ENCODE data around the gene CERS6.

Gene CERS6

GRCh38 chr2:168679741-168680310 lies 223.8 kb downstream of the CERS6 start:
- no peak overlapping the region for H3K27ac ChIP-seq
- DNase-seq = no peak
- no peaks in the 10 kb centered on the region for H3K36me3 ChIP-seq
- H3K4me3 ChIP-seq (ENCODE audit: low read depth, low read length) = no peak overlapping the region
- no peaks in the 10 kb centered on the region for H3K27me3 ChIP-seq (ENCODE audit: insufficient read depth, low read depth, severe bottlenecking)
- TF ChIP-seq CTCF (IDR thresholded peaks at IDR 0.05; ENCODE audit: low read depth, low read length) = no peak
- H3K9me3 ChIP-seq (ENCODE audit: severe bottlenecking) = no peaks in the 10 kb centered on the region

- no peak overlapping the region for H3K27ac ChIP-seq
- H3K4me3 ChIP-seq (ENCODE audit: low read depth, low read length) = no peak overlapping the region
- no peak for DNase-seq
- no peaks in the 10 kb centered on the region for H3K9me3 ChIP-seq (ENCODE audit: severe bottlenecking)
- no peak for TF ChIP-seq CTCF (IDR thresholded peaks at IDR 0.05; ENCODE audit: low read depth, low read length)
- no peaks in the 10 kb centered on the region for H3K36me3 ChIP-seq
- no peaks in the 10 kb centered on the region for H3K27me3 ChIP-seq (ENCODE audit: insufficient read depth, low read depth, severe bottlenecking)
Observed at GRCh38 chr2:168683996-168684395, 227.9 kb downstream of the CERS6 start.

- no peak for DNase-seq
- no peaks in the 10 kb centered on the region for H3K27me3 ChIP-seq (ENCODE audit: insufficient read depth, low read depth, severe bottlenecking)
- no peaks in the 10 kb centered on the region for H3K36me3 ChIP-seq
- H3K9me3 ChIP-seq (ENCODE audit: severe bottlenecking) = no peaks in the 10 kb centered on the region
- H3K27ac ChIP-seq = no peak overlapping the region
- no peak for TF ChIP-seq CTCF (IDR thresholded peaks at IDR 0.05; ENCODE audit: low read depth, low read length)
- H3K4me3 ChIP-seq (ENCODE audit: low read depth, low read length) = no peak overlapping the region
Observed at GRCh38 chr2:168684921-168685599, 229.0 kb downstream of the CERS6 start.

- Histone ChIP-seq H3K4me3 (ENCODE audit: low read depth, low read length) (no peak overlapping the region), H3K9me3 (ENCODE audit: severe bottlenecking) (no peaks in the 10 kb centered on the region), H3K27me3 (ENCODE audit: insufficient read depth, low read depth, severe bottlenecking) (no peaks in the 10 kb centered on the region), H3K27ac (no peak overlapping the region), H3K36me3 (no peaks in the 10 kb centered on the region)
- no peak for DNase-seq
- no peak for TF ChIP-seq CTCF (IDR thresholded peaks at IDR 0.05; ENCODE audit: low read depth, low read length)
Observed at GRCh38 chr2:168685600-168686451, 229.8 kb downstream of the CERS6 start.

- DNase-seq = no peak
Observed at GRCh38 chr2:168686452-168687191, 230.6 kb downstream of the CERS6 start.

More at GRCh38 chr2:168686452-168687191, 230.6 kb downstream of the CERS6 start:
- TF ChIP-seq CTCF (IDR thresholded peaks at IDR 0.05; ENCODE audit: low read depth, low read length) = no peak
- no peaks in the 10 kb centered on the region for H3K27me3 ChIP-seq (ENCODE audit: insufficient read depth, low read depth, severe bottlenecking)
- H3K9me3 ChIP-seq (ENCODE audit: severe bottlenecking) = no peaks in the 10 kb centered on the region
- no peak overlapping the region for H3K4me3 ChIP-seq (ENCODE audit: low read depth, low read length)
- H3K27ac ChIP-seq = no peak overlapping the region
- no peaks in the 10 kb centered on the region for H3K36me3 ChIP-seq
